Activated T-helper 1 cell treated with Interleukin-2 at 50 U/mL for 16 hours (primary cell): ENCODE measurements around the gene CR2.
"Not testable (repeated sequence)": the region's sequence is repeated elsewhere in the genome, so short reads cannot be mapped to it uniquely, and the experiment has no call there.

Experiments used
- DNase-seq: peaks from one replicate; pipeline ENCODE4 v3.0.0-alpha.2; 2020; ENCODE audit warnings: low read depth

The CR2 gene

GRCh38 chr1:207514890-207515289 lies 60.8 kb downstream of the CR2 start:
- no peak for DNase-seq

GRCh38 chr1:207516729-207517128 lies 62.6 kb downstream of the CR2 start:
- DNase-seq, result no peak

GRCh38 chr1:207518608-207519236 lies 64.6 kb downstream of the CR2 start:
- DNase-seq, result no peak

GRCh38 chr1:207519505-207520399 lies 65.6 kb downstream of the CR2 start:
- no peak for DNase-seq

GRCh38 chr1:207520400-207521345 lies 66.5 kb downstream of the CR2 start:
- DNase-seq, result not testable (repeated sequence)

- DNase-seq, result not testable (repeated sequence)
These were observed 71.1 kb downstream of the CR2 start for GRCh38 chr1:207525239-207525638.

GRCh38 chr1:207528401-207528800 lies 74.3 kb downstream of the CR2 start:
- not testable (repeated sequence) for DNase-seq

GRCh38 chr1:207536263-207536662 lies 82.1 kb downstream of the CR2 start:
- not testable (repeated sequence) for DNase-seq
